Activated CD4-positive, alpha-beta T cell treated with anti-CD3 and anti-CD28 coated beads, Interleukin-2, amount 50 U/mL, for 48 hours (primary cell): ENCODE results near the gene ZNF41.
A peak's percentile ranks its signal among the peaks of the same experiment; 100 is the strongest.

Experiments used
- DNase-seq, 2 experiments: peaks; one replicate each; pipeline ENCODE4 v3.0.0-alpha.2; 2020

ZNF41 gene

DNA sequence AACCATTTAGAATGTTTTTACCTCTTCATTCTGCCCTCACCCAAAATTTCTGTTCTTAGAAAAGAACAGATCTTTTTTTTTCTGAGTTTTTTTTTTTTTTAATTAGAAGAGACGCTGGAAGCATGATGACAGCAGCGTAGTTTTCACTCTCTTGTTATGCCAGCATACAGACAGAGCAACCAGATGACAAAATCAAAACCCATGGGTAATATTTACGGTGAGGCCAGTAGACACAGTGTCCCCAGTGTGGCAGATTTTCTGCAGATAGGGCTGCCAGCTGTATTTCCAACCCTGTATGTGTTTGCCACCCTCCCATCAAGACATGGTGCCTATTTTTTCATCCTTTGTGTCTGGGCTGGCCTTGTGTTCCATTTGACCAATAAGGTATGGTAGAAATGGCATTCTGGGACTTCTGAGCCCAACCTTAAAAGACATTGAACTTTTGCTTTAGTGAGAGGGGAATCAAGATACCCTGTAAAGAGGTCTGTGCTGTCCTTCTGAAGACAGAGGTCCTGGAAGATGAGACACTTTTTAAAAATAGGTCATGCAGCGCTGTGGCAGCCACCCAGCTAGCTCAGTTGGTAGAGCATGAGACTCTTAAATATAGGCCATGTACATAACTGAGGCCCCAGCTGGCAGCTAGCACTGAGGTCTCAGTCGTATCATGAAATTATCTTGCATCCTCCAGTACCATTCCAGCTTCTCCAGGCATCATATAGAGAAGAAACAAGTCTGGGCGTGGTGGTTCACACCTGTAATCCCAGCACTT lies 6.7 kb upstream of the ZNF41 start:
- no peak for DNase-seq

- DNase-seq: no peak
Measured at GRCh38 chrX:47484885-47485284, 1.9 kb upstream of the ZNF41 start.

- DNase-seq: peak in 1 of 2 experiments; percentile 5
Measured at GRCh38 chrX:47483306-47484268, 565 bp upstream of the ZNF41 start.

DNA sequence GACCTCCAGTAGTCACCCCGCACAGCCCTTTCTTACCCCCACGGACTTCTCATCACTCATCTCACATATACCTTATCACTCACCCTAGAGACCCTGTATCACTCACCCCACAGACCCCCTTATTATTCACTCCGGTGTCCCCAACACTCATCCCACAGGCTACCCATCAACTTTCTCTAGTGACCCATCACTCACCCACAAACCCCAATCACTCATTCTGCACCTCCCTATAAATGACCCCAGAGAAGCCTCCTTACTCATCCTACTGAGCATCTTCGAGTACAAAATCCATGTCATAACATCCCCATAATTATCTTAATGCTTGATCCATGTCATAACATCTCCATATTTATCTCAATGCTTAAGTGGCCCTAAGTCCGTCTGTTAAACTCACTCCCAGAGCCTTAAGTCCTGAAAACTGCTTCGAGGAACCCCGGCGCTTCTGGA lies 934 bp downstream of the ZNF41 start:
- DNase-seq: peak; percentile 3 to 7

GRCh38 chrX:47481160-47481559 lies 1.9 kb downstream of the ZNF41 start:
- no peak for DNase-seq

- DNase-seq: no peak
Measured at GRCh38 chrX:47480576-47480975, 2.4 kb downstream of the ZNF41 start.

- no peak for DNase-seq
Measured at GRCh38 chrX:47475476-47475875, 7.5 kb downstream of the ZNF41 start.

GRCh38 chrX:47467106-47467505 lies 15.9 kb downstream of the ZNF41 start:
- no peak for DNase-seq

GRCh38 chrX:47460561-47460960 lies 22.5 kb downstream of the ZNF41 start:
- no peak for DNase-seq

DNA sequence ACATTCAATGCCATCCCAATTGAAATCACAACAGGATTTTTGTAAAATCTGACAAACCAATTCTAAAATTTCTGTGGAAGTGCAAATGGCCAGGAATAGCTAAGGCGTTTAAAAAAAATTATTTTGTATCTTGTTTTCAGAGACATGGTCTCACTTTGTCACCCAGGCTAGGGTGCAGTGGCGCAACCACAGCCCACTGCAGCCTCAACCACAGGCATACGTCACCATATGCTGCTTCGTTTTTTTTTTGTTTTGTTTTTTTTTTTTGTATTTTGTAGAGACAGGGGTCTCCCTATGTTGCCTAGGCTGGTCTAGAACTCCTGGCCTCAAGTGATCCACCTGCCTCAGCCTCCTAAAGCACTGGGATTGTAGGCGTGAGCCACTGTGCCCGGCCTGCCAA lies 24.5 kb downstream of the ZNF41 start:
- DNase-seq: no peak

GRCh38 chrX:47456080-47456479 lies 26.9 kb downstream of the ZNF41 start:
- no peak for DNase-seq

DNA sequence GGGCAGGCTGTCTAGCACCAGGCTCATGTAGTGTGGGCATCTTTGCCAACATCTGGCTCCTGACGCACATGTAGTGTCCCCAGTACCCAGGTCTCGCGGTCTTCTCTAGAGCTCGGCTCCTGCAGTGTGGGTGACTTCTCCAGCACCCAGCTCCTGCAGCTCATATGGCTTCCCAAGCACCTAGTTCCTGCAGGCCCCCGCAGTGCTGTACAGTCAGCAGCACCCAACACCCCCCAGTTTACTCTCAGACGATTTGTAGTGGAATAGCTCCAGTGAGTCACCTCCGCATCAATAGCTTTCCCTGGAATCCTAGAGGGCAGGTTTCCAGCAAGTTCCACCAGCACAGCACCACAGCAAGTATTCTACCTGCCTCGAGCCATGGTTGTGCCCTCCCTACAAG lies 30.9 kb downstream of the ZNF41 start:
- no peak for DNase-seq

DNA sequence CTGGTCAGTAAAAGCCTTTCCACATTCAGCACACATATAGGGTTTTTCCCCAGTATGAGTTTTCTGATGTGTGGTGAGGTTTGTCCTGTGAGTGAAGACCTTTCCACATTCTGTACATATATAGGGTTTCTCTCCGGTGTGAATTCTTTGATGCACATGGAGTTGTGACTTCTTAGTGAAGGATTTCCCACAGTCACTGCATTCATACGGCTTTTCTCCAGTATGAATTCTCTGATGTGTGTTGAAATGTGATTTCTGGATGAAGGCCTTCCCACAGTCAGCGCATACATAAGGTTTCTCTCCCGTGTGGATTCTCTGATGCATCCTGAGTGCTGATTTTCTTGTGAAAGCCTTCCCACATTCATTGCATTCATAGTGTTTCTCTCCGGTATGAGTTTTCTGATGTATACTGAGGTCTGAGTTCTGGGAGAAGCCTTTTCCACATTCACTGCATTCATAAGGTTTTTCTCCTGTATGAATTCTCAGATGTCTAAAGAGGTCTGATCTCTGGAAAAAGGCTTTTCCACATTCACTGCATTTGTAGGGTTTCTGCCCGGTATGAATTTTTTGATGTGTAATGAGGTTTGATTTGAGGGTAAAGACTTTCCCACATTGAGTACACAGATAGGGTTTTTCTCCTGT lies 34.7 kb downstream of the ZNF41 start:
- no peak for DNase-seq

GRCh38 chrX:47447607-47448006 lies 35.4 kb downstream of the ZNF41 start:
- DNase-seq: no peak

DNA sequence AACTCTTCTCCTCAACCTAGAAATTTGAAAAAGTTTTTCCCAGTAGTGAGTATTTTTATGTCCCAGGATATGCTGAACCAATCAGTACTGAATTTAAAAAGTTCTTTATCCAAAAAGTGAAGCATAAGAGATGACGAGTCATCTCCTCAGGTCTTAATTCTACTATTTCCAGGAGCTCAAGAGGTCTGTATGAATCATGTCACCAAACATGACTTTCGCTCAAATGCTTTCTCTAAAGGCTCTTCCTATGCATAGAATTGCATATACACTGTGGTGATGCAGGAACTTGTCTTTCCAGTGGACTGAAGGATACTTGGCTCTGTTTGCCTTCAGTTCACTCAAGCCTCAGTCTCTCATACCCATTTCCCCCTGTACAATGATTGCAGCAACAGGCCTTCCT lies 36.1 kb downstream of the ZNF41 start:
- no peak for DNase-seq

GRCh38 chrX:47446431-47446830 lies 36.6 kb downstream of the ZNF41 start:
- no peak for DNase-seq

DNA sequence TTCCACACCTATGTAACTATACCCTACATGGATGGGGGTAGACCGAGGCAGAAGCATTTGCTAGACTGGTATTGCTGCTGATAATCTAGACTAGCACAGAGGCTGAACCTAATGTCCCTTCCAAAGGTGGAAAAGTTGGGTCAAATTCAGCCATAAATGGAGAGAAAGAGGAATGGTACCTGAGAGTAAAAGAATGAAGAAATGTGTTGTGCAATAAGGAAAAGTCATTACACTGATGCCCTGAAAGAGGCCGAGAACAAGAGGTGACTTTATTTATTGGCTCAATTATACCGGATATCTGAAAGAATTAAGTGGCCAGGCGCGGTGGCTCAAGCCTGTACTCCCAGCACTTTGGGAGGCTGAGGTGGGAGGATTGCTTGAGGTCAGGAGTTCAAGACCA lies 52.1 kb downstream of the ZNF41 start:
- DNase-seq: no peak

- no peak for DNase-seq
Measured at GRCh38 chrX:47422444-47422843, 60.6 kb downstream of the ZNF41 start.

DNA sequence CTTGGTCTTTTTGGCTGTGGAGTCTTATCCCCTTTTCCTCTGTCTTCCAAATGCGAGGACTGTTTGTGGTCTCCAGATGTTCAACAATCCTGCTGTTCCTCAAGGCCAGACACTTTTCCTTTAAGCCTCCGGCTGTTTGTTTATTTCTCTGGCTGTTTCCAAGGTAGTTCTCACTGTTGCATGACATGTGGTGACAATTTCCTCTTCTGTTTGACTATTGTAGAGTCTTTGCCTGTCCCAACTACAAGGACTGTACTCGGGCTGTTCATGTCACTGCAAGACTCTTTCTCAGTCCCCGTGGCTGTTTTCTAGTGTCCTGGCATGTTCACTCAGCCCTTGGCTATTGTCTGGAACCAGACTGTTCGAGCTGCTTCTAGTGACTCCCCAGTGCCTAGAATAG lies 62.1 kb downstream of the ZNF41 start:
- DNase-seq: no peak

DNA sequence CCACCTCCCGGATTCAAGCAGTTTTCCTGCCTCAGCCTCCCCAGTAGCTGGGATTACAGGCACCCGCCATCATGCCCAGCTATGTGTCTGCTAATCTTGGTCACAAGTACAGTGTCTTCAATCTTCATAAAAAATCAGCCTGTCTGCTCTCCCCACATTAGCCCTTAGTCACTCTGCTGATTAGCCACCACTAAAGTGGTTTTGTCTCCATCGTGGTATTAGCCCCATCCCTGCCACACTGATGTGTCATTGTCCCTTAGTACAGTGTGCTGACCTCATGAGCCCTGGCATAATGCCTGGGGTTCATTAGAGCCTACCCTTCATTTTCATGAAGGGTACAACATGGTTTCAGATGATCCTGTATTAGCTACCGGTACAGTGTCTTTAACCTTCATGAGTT lies 62.8 kb downstream of the ZNF41 start:
- no peak for DNase-seq

DNA sequence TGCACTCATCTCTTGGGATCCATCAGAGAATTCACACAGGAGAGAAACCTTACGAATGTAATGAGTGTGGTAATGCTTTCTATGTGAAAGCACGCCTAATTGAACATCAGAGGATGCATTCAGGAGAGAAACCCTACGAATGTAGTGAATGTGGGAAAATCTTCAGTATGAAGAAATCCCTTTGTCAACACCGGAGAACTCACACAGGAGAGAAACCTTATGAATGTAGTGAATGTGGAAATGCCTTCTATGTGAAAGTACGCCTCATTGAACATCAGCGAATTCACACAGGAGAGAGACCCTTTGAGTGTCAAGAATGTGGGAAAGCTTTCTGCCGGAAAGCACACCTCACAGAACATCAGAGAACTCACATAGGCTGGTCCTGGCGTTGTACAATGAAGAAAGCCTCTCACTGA lies 69.8 kb downstream of the ZNF41 start:
- no peak for DNase-seq
